Heart right ventricle (tissue), 16 donors: Measurements from ENCODE around the gene EGFLAM. TPM values are rescaled to one million over a fixed set of nuclear protein-coding genes. Genes with fewer than 3 reads are reported as not detected.

Experiments
- ATAC-seq, 8 donors: fragments of 200-7000 bp; cut with Tn5 transposase; one replicate each; pipeline ENCODE4 v1.9.1; 2020; ENCODE audit warnings: mild to moderate bottlenecking in 8 of 8, moderate library complexity in 8 of 8, moderate number of reproducible peaks in 1 of 8
- DNase-seq, 2 donors: peaks; one replicate each; pipeline ENCODE4 v3.0.0-alpha.2; 2020
- H3K27ac ChIP-seq, 10 donors: fragments of 200-600 bp; sonication (generic) in 2 of 10; one replicate each; pipeline versions ENCODE4 v1.5.0 to v1.8.0; 2020 to 2022; ENCODE audit warnings: mild to moderate bottlenecking in 3 of 10
- H3K27me3 ChIP-seq, 7 donors: fragments of 200-600 bp; one replicate each; pipeline ENCODE4 v1.8.0; 2021 to 2022; ENCODE audit warnings: mild to moderate bottlenecking in 2 of 7
- H3K36me3 ChIP-seq, 9 donors: fragments of 200-600 bp; sonication (generic) in 1 of 9; one replicate each; pipeline versions ENCODE4 v1.5.0 to v1.8.0; 2020 to 2022; ENCODE audit warnings: mild to moderate bottlenecking in 2 of 9
- H3K4me1 ChIP-seq, 9 donors: fragments of 200-600 bp; sonication (generic) in 1 of 9; one replicate each; pipeline versions ENCODE4 v1.5.0 to v1.8.0; 2020 to 2022; ENCODE audit warnings: mild to moderate bottlenecking in 4 of 9
- H3K4me3 ChIP-seq, 10 donors: fragments of 200-600 bp; sonication (generic) in 2 of 10; one replicate each; pipeline versions ENCODE4 v1.5.0 to v1.8.0; 2020 to 2022; ENCODE audit warnings: mild to moderate bottlenecking in 7 of 10, moderate library complexity in 2 of 10
- H3K9me3 ChIP-seq, 11 donors: fragments of 200-600 bp in 10 of 11; sonication (generic) in 2 of 11; one replicate each; pipeline versions ENCODE4 v1.5.0 to v1.8.0; 2013 to 2022; ENCODE audit warnings: mild to moderate bottlenecking in 2 of 11, control low read depth in 1 of 11, moderate library complexity in 1 of 11
- CTCF ChIP-seq, 9 donors: fragments of 200-600 bp; sonication (generic) in 2 of 9; IDR thresholded peaks; one replicate each; pipeline versions ENCODE4 v1.5.0 to v1.8.0; 2021 to 2022; ENCODE audit warnings: antibody characterized with exemption in 9 of 9, mild to moderate bottlenecking in 5 of 9, moderate library complexity in 1 of 9
- WGBS, 2 donors: extraction: QIAGEN DNeasy Blood & Tissue Kit; methylation state at CpG; one replicate each; pipeline ENCODE4 v1.1.7; 2013; ENCODE audit warnings: inconsistent platforms in 1 of 2; 5-methylcytosine and 5-hydroxymethylcytosine counted together
- intact Hi-C, 10 donors: fragments of 100-400 bp; cut with DNase I; formaldehyde crosslinking; loops; one replicate each; pipeline versions ENCODE4 v1.11.1 to v1.14.2; 2022
- polyA plus RNA-seq, 2 donors: library from polyadenylated mRNA; stranded (reverse); fragments of 200-250 nt; gene quantifications; one replicate each; pipeline ENCODE4 v1.2.3, GENCODE V29; 2013
- total RNA-seq, 10 donors: library from RNA; stranded (reverse); fragmentation: NEBNext Ultra II Directional in 3 of 10; extraction: Animal tissue kit (Norgen Biotek cat#: 25700) in 3 of 10; gene quantifications; one replicate each; pipeline versions ENCODE4 v1.2.1 to v1.2.4, GENCODE V29; 2021 to 2023
- donor health status: Arrhythmogenic right ventricular cardiomyopathy.
- donor health status: ischemic (EF 13 %, LVEDD 7.1; RV severe dilation, severe dysfunction).
- donor health status: healthy with polysubstance abuse.
- donor health status: DM: no; HTN: yes; CAD: no.
- donor health status: DM: no; HTN: no; CAD: no.
- donor health status: ischemic (EF 25% LVEDD 6.9; RV normal size, moderate dysfunction).
- donor health status: ischemic (EF 25% LVEDD 5.7; RV mildly dilated, moderate dysfunction).
- donor health status: healthy.
- donor health status: DM: yes; HTN: yes; CAD: no.
- donor health status: Ischemic cardiomyopathy.
- donor health status: ischemic (EF 35%, LVEDD 5.7; RV mildly dilated, moderate dysfunction).
- donor health status: nonischemic (EF 11% LVEDD 7.7; RV severe dilation, severe dysfunction).
- donor health status: DM: yes; HTN: yes; CAD: no.
- donor health status: PGD.
- donor health status: ischemic (EF 29% LVEDD 5.4; RV normal size, mild dysfunction).
- donor health status: nonischemic (EF 23%, LVEDD 6.1; RV moderate dilation, normal function).

Gene EGFLAM
- total and polyA plus RNA-seq, 12 donors: 3.4 to 15.3 (median 7.6) TPM

GRCh38 chr5:38465061-38465460, 206.7 kb downstream of the EGFLAM start:
- Histone ChIP-seq H3K9me3 (no peaks in the 10 kb centered on the region), H3K36me3 (no peaks in the 10 kb centered on the region), H3K4me1 (peaks cover 35 to 78% (median 73%) of the 10 kb centered on the region in 9 donors), H3K27me3 (peaks cover 0 to 63% (median 0%) of the 10 kb centered on the region in 7 donors), H3K4me3 (no peak overlapping the region), H3K27ac (peak overlapping the region in 6 of 10 donors; percentile 51 to 87 (median 70))
- DNase-seq (no peak), ATAC-seq (no peak)
- intact Hi-C loops: no loop called here
- WGBS, 2 donors: 58 to 68% methylated on average over 2 of the region's 2 CpGs
- TF ChIP-seq CTCF (IDR thresholded peaks at IDR 0.05): no peak

DNA sequence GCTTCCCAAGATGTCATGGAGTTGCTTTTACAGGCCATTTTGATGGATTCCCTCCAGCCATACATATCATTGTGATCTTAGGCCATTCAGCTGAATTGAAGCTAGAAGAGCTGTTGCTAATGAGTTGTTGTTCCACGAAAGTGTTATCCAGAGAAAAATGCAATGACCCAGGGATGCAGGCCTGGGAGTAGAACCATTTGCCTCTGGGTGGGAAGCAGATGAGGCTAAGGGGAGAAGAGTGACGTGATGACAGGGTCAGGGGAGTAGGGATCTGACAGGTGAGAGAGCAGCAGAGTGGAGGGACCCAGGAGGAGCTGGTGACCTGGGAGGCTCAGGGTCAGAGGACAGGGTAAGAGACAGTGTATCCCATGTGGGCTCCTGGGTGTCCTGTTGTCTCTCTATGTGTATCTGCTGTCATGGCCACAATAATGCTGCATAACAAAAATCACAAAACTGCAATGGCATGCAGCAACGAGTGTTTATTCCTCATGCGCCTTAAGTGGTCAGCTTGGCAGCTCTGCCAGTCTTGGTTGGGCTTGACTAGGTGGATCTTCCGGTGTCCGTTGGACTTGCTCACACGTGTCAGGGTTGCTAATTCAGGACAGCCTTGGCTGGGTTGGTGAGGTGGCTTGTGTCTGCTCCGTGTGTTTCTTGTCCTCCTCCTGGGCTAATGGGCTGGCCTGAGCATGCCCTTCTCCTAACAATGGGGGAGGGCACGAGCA, 207.5 kb downstream of the EGFLAM start:
- Histone ChIP-seq H3K27me3 (peaks cover 0 to 63% (median 0%) of the 10 kb centered on the region in 7 donors), H3K36me3 (no peaks in the 10 kb centered on the region), H3K9me3 (no peaks in the 10 kb centered on the region), H3K4me3 (no peak overlapping the region), H3K4me1 (peaks cover 35 to 83% (median 76%) of the 10 kb centered on the region in 9 donors), H3K27ac (peak overlapping the region in 9 of 10 donors; percentile 47 to 87 (median 78))
- no peak for DNase-seq
- 69 to 72% methylated on average over 9 of the region's 9 CpGs for WGBS, 2 donors
- TF ChIP-seq CTCF (IDR thresholded peaks at IDR 0.05): no peak
- intact Hi-C loops: no loop called here
- ATAC-seq: peak in 3 of 8 donors; percentile 1

- Histone ChIP-seq H3K9me3 (no peaks in the 10 kb centered on the region), H3K27ac (peak overlapping the region; percentile 8 to 87 (median 76)), H3K36me3 (no peaks in the 10 kb centered on the region), H3K27me3 (peaks cover 0 to 58% (median 0%) of the 10 kb centered on the region in 7 donors), H3K4me1 (peaks cover 35 to 83% (median 76%) of the 10 kb centered on the region in 9 donors), H3K4me3 (no peak overlapping the region)
- ATAC-seq: peak; percentile 26 to 80 (median 62)
- intact Hi-C loops: no loop called here
- 45% methylated on average over 24 of the region's 24 CpGs for WGBS, 2 donors
- peak; percentile 74 to 83 for DNase-seq
- no peak for TF ChIP-seq CTCF (IDR thresholded peaks at IDR 0.05)
These were observed 208.2 kb downstream of the EGFLAM start for GRCh38 chr5:38466424-38467189.

DNA sequence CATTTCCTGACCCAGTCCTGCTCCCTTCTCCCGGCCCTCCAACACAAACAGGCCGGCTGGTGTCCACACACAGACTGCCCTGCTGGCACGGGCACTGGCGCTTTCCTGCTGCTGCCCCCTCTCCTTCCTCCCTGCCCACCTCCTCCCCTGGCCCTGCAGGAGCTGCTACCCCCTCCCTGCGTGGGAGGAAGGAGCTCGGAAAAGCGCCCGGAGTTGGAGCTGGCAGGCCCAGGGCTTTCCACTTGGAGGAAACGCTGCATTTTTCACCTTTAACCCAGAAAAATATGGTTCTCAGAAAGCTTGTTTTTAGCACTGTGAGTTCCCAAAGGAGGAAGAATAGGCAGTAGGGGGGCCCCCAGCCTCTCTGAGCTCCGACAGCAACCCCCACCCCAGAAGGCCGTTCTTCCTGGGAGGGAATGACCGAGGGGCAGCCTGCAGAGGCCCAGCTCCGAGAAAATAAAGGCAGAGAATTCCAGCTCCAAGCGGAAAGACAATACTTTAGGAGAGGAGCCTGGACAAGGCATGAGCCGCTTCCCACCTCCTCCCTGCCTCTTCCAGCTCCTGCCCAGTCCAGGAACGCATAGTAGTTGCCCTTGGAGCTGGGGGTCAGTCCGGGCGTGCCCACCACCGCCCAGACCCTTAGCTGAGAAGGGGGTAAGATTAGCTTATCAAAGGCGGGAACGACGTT, 209.1 kb downstream of the EGFLAM start:
- TF ChIP-seq CTCF (IDR thresholded peaks at IDR 0.05): no peak
- no peak overlapping the region for H3K4me3 ChIP-seq
- ATAC-seq (peak; percentile 9 to 60 (median 48)), DNase-seq (peak; percentile 53 to 64)
- H3K27me3 ChIP-seq: peaks cover 0 to 63% (median 0%) of the 10 kb centered on the region in 7 donors
- no peaks in the 10 kb centered on the region for H3K9me3 ChIP-seq
- peaks cover 35 to 83% (median 76%) of the 10 kb centered on the region in 9 donors for H3K4me1 ChIP-seq
- intact Hi-C loops: no loop called here
- H3K36me3 ChIP-seq: no peaks in the 10 kb centered on the region
- WGBS, 2 donors: 23 to 24% methylated on average over 22 of the region's 22 CpGs
- peak overlapping the region; percentile 8 to 87 (median 76) for H3K27ac ChIP-seq
